ENCODE measurements around the gene TTC9B.
A peak's percentile ranks its signal among the peaks of the same experiment; 100 is the strongest.
"Not testable (repeated sequence)": the region's sequence is repeated elsewhere in the genome, so short reads cannot be mapped to it uniquely, and the experiment has no call there.

TTC9B gene

DNA sequence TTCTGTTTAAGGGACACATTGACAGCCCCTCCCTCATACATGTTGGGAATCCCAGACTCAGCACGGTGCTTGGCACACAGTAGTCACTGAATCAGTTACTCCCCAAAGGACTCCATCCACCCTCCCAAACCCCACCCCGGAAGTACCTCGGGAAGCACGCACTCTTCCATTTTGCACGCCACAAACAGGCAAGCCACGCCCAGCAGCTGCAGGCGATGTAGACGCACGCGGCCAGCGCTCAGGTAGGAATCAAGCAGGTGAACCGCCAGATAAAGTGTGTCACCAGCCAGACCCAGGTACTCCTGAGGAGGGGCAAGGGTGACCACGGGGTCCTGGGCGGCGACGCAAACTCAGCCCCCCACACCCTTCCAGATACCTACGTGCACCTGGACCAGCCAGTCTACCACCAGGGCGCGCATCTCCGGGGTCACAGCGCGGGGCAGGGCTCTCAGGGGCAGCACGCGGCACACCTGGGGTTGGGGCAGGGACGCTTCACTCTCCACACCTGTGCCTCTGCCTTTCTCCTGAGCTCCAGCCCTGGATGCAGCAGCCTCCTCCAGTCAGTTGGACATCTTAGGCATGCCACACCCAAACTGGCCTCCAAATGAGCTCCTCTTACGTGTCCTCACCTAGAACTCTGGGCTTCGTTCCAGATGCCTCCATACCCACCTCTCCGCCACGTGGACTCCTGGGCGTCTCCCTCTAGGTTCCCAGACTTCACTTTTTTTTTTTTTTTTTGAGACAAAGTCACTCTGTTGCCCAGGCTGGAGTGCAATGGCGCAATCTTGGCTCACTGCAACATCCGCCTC, 6.4 kb upstream of the TTC9B start:
- Histone ChIP-seq H3K27ac (ENCODE audit: low read length) (no peak overlapping the region), H3K27me3 (ENCODE audit: control insufficient read depth, insufficient read depth, low read length) (no peaks in the 10 kb centered on the region), H3K4me3 (ENCODE audit: low read length) (no peak overlapping the region), H3K9me3 (ENCODE audit: control insufficient read depth, insufficient read depth, low read length) (no peaks in the 10 kb centered on the region), H3K4me1 (ENCODE audit: control insufficient read depth, insufficient read depth, low read length) (no peaks in the 10 kb centered on the region), H3K36me3 (ENCODE audit: control insufficient read depth, insufficient read depth, low read length) (no peaks in the 10 kb centered on the region)
- no CpG with 5 or more reads among the region's 32 CpGs for WGBS (ENCODE audit: insufficient coverage, insufficient read length)
- no peak for DNase-seq (ENCODE audit: low read depth, low spot score)

- no peaks in the 10 kb centered on the region for H3K4me1 ChIP-seq (ENCODE audit: control insufficient read depth, insufficient read depth, low read length)
- no peaks in the 10 kb centered on the region for H3K36me3 ChIP-seq (ENCODE audit: control insufficient read depth, insufficient read depth, low read length)
- WGBS (ENCODE audit: insufficient coverage, insufficient read length) = no CpG with 5 or more reads among the region's 48 CpGs
- DNase-seq (ENCODE audit: low read depth, low spot score) = no peak
- no peaks in the 10 kb centered on the region for H3K9me3 ChIP-seq (ENCODE audit: control insufficient read depth, insufficient read depth, low read length)
- H3K4me3 ChIP-seq (ENCODE audit: low read length) = no peak overlapping the region
- no peaks in the 10 kb centered on the region for H3K27me3 ChIP-seq (ENCODE audit: control insufficient read depth, insufficient read depth, low read length)
- no peak overlapping the region for H3K27ac ChIP-seq (ENCODE audit: low read length)
These were observed 5.1 kb upstream of the TTC9B start for GRCh38 chr19:40223135-40223822.

- no CpG with 5 or more reads among the region's 41 CpGs for WGBS (ENCODE audit: insufficient coverage, insufficient read length)
- H3K4me3 ChIP-seq (ENCODE audit: low read length) = no peak overlapping the region
- no peak overlapping the region for H3K27ac ChIP-seq (ENCODE audit: low read length)
- DNase-seq (ENCODE audit: low read depth, low spot score) = peak; percentile 90
- H3K4me1 ChIP-seq (ENCODE audit: control insufficient read depth, insufficient read depth, low read length) = 0 out of 2 replicates have a peak, but pooled peaks cover 2% of the 10 kb centered on the region
- no peaks in the 10 kb centered on the region for H3K9me3 ChIP-seq (ENCODE audit: control insufficient read depth, insufficient read depth, low read length)
- no peaks in the 10 kb centered on the region for H3K36me3 ChIP-seq (ENCODE audit: control insufficient read depth, insufficient read depth, low read length)
- H3K27me3 ChIP-seq (ENCODE audit: control insufficient read depth, insufficient read depth, low read length) = no peaks in the 10 kb centered on the region
These were observed 3.9 kb upstream of the TTC9B start for GRCh38 chr19:40221858-40222619.

- no peaks in the 10 kb centered on the region for H3K9me3 ChIP-seq (ENCODE audit: control insufficient read depth, insufficient read depth, low read length)
- WGBS (ENCODE audit: insufficient coverage, insufficient read length) = no CpG with 5 or more reads among the region's 9 CpGs
- no peak for DNase-seq (ENCODE audit: low read depth, low spot score)
- H3K4me1 ChIP-seq (ENCODE audit: control insufficient read depth, insufficient read depth, low read length) = peaks cover 4% of the 10 kb centered on the region; the same call in 1 of the 2 replicates
- no peak overlapping the region for H3K27ac ChIP-seq (ENCODE audit: low read length)
- no peak overlapping the region for H3K4me3 ChIP-seq (ENCODE audit: low read length)
- H3K36me3 ChIP-seq (ENCODE audit: control insufficient read depth, insufficient read depth, low read length) = no peaks in the 10 kb centered on the region
- H3K27me3 ChIP-seq (ENCODE audit: control insufficient read depth, insufficient read depth, low read length) = no peaks in the 10 kb centered on the region
These were observed 2.5 kb upstream of the TTC9B start for GRCh38 chr19:40220674-40221073.

- Histone ChIP-seq H3K9me3 (ENCODE audit: control insufficient read depth, insufficient read depth, low read length) (no peaks in the 10 kb centered on the region), H3K36me3 (ENCODE audit: control insufficient read depth, insufficient read depth, low read length) (no peaks in the 10 kb centered on the region), H3K27me3 (ENCODE audit: control insufficient read depth, insufficient read depth, low read length) (no peaks in the 10 kb centered on the region), H3K27ac (ENCODE audit: low read length) (no peak overlapping the region), H3K4me3 (ENCODE audit: low read length) (no peak overlapping the region), H3K4me1 (ENCODE audit: control insufficient read depth, insufficient read depth, low read length) (peaks cover 4% of the 10 kb centered on the region; the same call in 1 of the 2 replicates)
- DNase-seq (ENCODE audit: low read depth, low spot score) = no peak
- no CpG with 5 or more reads among the region's 8 CpGs for WGBS (ENCODE audit: insufficient coverage, insufficient read length)
These were observed 1.6 kb upstream of the TTC9B start for GRCh38 chr19:40219721-40220276.

DNA sequence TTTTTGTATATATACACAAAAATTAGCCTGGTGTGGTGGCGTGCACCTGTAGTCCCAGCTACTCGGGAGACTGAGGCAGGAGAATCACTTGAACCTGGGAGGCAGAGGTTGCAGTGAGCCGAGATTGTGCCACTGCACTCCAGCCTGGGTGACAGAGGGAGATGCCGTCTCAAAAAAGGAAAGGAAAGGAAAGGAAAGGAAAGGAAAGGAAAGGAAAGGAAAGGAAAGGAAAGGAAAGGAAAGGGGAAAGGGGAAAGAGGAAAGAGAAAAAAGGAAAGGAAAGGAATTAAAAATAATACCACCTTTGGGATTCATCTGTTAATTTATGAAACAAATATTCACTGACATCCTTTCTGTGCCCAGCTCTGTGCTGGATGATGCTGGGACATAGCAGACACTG, 845 bp upstream of the TTC9B start:
- not testable (repeated sequence) for H3K27me3 ChIP-seq (ENCODE audit: control insufficient read depth, insufficient read depth, low read length); H3K9me3 ChIP-seq (ENCODE audit: control insufficient read depth, insufficient read depth, low read length); H3K4me1 ChIP-seq (ENCODE audit: control insufficient read depth, insufficient read depth, low read length); H3K27ac ChIP-seq (ENCODE audit: low read length); H3K4me3 ChIP-seq (ENCODE audit: low read length); H3K36me3 ChIP-seq (ENCODE audit: control insufficient read depth, insufficient read depth, low read length); DNase-seq (ENCODE audit: low read depth, low spot score)
- WGBS (ENCODE audit: insufficient coverage, insufficient read length) = no CpG with 5 or more reads among the region's 4 CpGs

DNA sequence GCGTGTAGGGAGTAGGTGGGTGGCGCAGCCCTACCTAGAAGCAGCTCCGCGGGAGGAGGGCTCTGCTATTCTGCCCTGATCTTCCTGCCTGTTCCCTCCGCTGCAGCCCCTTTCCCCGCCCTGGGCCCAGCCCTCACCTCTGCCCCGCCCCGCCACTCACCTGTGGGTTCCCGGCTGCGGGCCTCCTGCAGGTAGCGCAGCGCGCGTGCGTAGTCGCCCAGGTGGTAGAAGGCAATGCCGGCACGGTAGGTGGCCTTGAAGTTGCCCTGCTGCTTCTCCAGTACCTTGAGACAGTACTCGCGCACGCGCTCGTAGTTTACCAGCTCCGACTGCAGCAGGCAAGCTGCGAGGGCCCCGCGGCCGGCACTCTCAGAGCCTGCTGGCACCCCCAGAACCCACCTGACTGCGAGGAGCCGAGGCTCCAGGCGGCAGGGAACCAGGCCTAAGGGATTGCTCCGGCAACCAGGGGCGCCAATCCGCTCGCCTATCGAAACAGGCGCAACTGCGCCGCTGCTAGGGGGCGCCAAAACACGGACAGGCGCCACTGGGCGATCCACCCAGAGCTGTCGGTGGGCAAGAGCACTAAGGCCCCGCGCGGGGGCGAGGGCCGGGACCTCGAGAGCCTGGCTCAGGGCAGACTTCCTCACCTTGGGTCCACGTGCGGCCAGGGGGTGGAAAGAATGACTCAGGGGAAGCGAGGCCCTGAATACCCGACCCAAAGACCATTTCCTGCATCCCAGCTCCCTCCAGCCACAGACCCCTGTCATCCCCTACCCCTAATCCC, 965 bp downstream of the TTC9B start:
- H3K4me1 ChIP-seq (ENCODE audit: control insufficient read depth, insufficient read depth, low read length) = peaks cover 4% of the 10 kb centered on the region; the same call in 1 of the 2 replicates
- no peaks in the 10 kb centered on the region for H3K27me3 ChIP-seq (ENCODE audit: control insufficient read depth, insufficient read depth, low read length)
- H3K36me3 ChIP-seq (ENCODE audit: control insufficient read depth, insufficient read depth, low read length) = peaks cover under 1% of the 10 kb centered on the region; the same call in 1 of the 2 replicates
- H3K9me3 ChIP-seq (ENCODE audit: control insufficient read depth, insufficient read depth, low read length) = no peaks in the 10 kb centered on the region
- WGBS (ENCODE audit: insufficient coverage, insufficient read length) = no CpG with 5 or more reads among the region's 54 CpGs
- H3K4me3 ChIP-seq (ENCODE audit: low read length) = peak overlapping the region; percentile 7; the same call in 1 of the 2 replicates
- no peak overlapping the region for H3K27ac ChIP-seq (ENCODE audit: low read length)
- DNase-seq (ENCODE audit: low read depth, low spot score) = no peak

DNA sequence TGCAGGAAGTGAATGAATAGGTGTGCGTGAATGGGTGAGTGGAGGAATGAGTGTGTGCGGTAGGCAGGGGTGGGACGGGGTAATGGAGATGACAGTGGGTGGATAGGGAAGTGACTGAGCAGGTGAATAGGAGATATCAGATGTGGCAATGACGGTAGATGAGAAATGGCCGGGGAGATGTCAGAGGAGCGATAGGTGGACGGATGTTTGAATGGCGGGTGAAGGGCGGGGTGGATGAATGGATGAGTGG, 1.5 kb downstream of the TTC9B start:
- Histone ChIP-seq H3K36me3 (ENCODE audit: control insufficient read depth, insufficient read depth, low read length) (peaks cover 2% of the 10 kb centered on the region; the same call in 1 of the 2 replicates), H3K27me3 (ENCODE audit: control insufficient read depth, insufficient read depth, low read length) (no peaks in the 10 kb centered on the region)
- 100% methylated on average over 2 of the region's 9 CpGs for WGBS (ENCODE audit: insufficient coverage, insufficient read length)

GRCh38 chr19:40216013-40216776, 2.0 kb downstream of the TTC9B start:
- DNase-seq (ENCODE audit: low read depth, low spot score) = no peak
- H3K4me3 ChIP-seq (ENCODE audit: low read length) = no peak overlapping the region
- H3K27me3 ChIP-seq (ENCODE audit: control insufficient read depth, insufficient read depth, low read length) = no peaks in the 10 kb centered on the region
- H3K27ac ChIP-seq (ENCODE audit: low read length) = no peak overlapping the region
- no peaks in the 10 kb centered on the region for H3K9me3 ChIP-seq (ENCODE audit: control insufficient read depth, insufficient read depth, low read length)
- peaks cover 4% of the 10 kb centered on the region; the same call in 1 of the 2 replicates for H3K4me1 ChIP-seq (ENCODE audit: control insufficient read depth, insufficient read depth, low read length)
- WGBS (ENCODE audit: insufficient coverage, insufficient read length) = no CpG with 5 or more reads among the region's 23 CpGs
- H3K36me3 ChIP-seq (ENCODE audit: control insufficient read depth, insufficient read depth, low read length) = peaks cover 2% of the 10 kb centered on the region; the same call in 1 of the 2 replicates

More for the DNA sequence above, 1.5 kb downstream of the TTC9B start:
- peaks cover 4% of the 10 kb centered on the region; the same call in 1 of the 2 replicates for H3K4me1 ChIP-seq (ENCODE audit: control insufficient read depth, insufficient read depth, low read length)
- no peaks in the 10 kb centered on the region for H3K9me3 ChIP-seq (ENCODE audit: control insufficient read depth, insufficient read depth, low read length)
- H3K27ac ChIP-seq (ENCODE audit: low read length) = no peak overlapping the region
- H3K4me3 ChIP-seq (ENCODE audit: low read length) = peak overlapping the region; percentile 7; the same call in 1 of the 2 replicates
- DNase-seq (ENCODE audit: low read depth, low spot score) = no peak

Data from iPS DF 6.9 (cell line).